Activated CD4-positive, alpha-beta T cell treated with anti-CD3 and anti-CD28 coated beads, Interleukin-2, Interleukin-6, amounts not matched to agents 100 ng/mL and 50 ng/mL, durations not matched to agents 16 hours and 8 hours (primary cell): ENCODE measurements around the gene TMEM121B.
"Not testable (repeated sequence)": the region's sequence is repeated elsewhere in the genome, so short reads cannot be mapped to it uniquely, and the experiment has no call there.

Experiments used
- DNase-seq: peaks from one replicate; pipeline ENCODE4 v3.0.0-alpha.2; 2020

The TMEM121B gene

DNA sequence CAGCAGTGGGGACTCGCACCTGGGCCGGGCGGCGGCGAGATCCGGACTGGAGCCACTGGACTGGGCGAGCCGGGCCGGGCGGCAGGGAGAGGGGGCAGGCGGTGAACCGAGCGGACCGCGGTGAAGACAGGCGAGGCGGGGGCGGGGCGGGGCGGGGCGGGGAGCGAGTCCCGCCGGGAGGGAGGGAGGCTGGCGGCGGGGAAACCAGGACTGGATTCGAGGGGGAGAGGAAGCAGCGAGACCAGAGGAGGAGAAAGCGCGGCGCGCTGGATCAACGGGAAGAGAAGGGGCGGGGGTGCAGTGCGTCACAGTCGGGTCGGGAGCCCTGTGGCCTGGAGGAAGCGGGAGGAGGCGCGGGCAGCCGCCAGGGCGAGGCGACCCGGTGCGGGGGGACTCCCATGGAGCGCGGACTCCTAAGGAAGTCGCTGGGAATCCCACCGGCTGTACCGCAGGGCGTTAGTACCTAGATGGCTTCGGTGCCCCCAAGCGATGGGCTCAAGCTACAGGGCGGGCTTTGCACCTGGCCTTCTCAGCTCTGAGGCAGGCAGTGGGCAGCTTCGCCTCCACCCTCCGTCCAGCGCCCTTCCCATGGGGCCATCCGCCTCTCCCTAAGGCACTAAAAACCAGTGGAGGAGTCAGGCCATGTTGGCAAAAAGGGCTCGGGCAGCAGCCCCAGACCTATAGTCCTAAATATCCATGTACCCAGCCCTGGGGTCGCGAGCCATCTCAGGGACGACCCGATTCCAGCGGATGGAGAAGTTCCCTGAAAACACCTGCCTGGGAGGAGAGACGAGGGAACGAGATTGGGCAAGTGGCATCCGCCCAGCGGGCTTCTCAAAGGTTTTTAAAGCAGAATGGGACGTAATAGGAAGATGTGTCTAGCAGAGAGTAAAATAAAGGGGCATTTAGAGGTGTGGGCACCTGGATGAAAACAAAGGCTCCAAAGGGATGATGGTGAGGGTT, at the start of gene TMEM121B:
Gene TMEM121B (minus strand): TSS at position 128 of the 963 bp plus-strand sequence. CDS start 233 bp downstream, outside the sequence.
- no peak for DNase-seq

DNA sequence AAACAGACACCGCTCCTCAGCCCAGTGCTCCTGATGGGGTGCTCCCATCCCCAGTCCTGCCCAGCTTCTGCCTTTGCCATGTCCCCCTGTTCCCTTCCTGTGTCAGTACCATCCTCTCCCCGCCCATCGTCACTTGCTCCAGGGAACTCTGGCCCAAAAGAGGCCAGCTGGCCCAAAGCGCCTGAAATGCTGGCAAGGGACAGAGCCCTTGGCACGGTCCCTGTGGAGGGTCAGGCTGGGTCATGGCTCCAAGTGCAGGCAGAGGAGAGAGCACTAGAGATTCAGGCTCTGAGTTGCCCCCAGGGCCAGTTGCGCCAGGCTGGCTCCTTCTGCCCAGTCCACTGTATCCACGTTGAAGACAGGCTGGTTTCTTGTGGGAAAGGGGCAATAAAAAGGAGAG, 46.3 kb upstream of the TMEM121B start:
- no peak for DNase-seq

DNA sequence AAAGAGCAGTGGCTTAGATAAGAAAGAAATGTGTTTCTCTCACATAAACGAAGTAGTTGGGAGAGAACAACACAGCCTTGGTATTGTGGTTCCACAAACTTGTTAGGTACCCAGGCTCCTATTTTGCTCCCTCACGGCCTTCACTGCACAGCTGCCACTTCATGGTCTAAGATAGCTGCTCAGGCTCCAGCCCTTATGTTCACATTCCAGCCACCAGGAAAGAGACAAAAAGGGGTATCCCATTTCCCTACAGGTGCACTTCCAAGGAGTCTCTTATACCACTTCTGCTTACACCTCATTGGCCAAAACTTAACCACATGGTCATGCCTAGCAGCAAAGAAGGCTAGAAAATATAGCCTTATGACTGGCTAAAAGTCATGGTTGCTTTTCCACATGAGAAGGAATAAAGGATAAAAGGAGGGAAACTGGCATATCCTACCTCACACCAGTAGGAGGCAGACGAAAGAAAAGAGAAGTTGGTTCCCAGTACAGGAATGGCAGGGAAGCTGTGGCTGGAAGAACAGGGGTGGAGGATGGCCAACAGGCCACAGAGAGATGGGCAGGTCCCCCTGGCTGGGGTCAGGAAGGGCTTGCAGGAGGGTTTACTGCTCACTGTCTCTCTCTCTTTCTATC, 43.3 kb upstream of the TMEM121B start:
- no peak for DNase-seq

DNA sequence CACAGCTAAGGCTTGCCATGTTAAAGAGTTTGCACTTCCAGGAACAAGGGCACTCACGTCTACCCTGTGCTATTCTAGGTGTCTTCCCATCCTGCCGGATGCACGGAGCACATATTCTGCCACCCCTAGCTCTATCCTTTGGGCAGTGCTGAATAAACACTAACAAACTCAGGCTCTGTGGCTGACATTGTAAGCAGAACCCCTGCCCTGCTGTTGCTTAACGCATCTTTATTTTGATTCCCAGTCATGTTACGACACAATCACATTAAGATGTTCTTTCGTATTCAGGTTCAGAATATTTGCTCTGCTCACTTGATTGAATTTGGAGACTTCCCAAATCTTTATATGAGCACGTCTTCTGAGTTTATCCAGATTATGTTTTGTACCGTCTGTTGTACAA, 41.6 kb upstream of the TMEM121B start:
- DNase-seq = no peak

- DNase-seq = no peak
Observed at GRCh38 chr22:17161991-17162390, 40.8 kb upstream of the TMEM121B start.

DNA sequence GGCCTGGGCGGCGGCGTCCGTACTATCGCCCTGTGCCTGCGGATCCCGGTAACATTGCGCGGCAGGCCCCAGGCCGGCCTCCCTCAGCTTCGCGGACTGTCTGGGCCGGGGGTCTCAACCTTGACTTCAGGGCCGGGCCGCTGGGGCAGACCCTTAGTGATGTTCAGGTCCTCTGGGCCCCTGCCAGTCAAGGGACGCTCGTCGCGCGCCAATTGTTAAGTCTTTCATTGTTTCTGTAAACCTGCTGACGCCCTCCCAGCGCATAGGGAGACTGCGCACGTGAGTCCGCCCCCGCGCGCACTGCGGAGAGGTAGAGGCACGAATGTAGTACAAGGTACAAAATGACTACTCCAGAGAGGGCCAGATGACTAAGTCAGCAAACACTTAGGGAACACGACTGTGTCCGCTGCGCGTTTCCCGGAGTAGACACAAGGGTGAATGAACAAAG, 38.4 kb upstream of the TMEM121B start:
- peak; percentile 75 for DNase-seq

- peak; percentile 92 for DNase-seq
Observed at GRCh38 chr22:17158568-17159503, 37.7 kb upstream of the TMEM121B start, which contains the start of gene HDHD5. HDHD5 (minus strand) TSS chr22:17159277; CDS start chr22:17159251, 26 bp downstream.

GRCh38 chr22:17158176-17158567, 37.0 kb upstream of the TMEM121B start:
- no peak for DNase-seq

DNA sequence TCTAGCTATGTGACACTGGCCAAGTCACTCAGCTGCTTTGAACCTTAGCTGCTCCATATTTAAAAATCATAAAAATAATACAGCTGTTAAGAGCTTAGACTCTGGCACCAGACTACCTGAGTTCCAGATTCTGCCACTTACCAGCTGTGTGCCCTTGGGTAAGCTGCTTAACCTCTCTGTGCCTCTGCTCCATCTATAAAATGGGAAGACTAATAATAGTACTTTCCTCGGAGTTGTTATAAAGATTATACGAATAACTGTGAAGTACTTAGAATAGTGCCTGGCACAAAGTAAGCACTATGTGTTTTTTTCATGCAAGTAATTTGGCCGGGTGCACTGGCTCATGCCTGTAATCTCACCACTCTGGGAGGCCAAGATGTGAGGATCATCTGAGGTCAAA, 36.6 kb upstream of the TMEM121B start:
- DNase-seq = no peak

DNA sequence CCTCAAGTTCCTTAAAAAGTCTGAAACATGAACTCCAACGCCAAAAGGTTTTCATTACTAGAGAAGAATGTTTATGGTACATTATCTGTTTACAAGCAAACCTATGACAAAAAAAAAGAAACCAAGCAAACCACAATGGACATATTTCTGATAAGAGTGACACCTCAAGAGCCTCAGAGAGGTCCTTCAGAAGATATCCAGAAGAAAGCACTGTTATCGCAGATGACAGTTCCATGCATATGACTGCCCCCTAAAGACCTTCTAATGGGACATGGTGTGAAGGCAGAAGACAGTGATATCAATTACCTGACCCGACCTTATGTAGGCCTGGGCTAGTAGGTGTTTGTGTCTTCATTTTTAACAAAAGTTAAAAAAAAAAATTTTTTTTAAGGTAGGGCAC, 34.8 kb upstream of the TMEM121B start:
- no peak for DNase-seq

DNA sequence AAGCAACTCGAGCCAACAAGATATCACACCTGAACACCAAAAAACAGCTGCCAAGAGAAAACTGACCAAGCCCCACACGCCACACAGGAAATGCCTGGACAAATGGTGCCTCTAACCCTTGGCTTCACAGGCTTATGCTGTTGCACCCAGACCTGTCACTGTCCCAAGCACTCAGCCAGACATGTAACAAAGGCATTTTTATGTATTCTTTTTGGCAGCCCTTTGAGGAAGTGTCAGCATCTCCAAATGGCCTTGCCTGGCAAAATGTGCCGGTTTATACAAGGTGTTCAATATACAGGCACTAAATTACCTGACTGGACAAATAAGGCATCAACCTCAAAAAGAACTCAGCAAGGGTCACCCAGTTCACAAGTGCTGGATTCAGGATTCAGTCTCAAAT, 31.8 kb upstream of the TMEM121B start:
- no peak for DNase-seq

DNA sequence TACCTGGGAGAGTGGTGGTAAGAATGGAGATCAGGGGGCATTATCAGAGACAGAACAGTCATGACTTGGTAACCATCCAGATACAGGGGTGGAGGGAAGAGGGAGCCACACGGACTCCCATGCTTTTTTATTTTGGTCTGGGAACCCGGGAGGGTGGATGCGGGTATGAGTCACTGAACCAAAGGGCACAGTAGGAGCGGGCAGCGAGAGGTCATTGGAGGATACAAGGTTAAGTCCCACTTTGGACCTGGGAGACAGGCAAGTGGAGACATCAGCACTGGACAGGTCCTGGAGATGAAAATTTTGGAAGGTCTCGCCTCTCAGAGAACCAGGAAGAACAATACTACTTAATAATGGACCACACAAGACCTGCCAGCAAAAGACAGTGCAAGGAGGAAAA, 31.2 kb upstream of the TMEM121B start:
- DNase-seq = no peak

GRCh38 chr22:17149076-17149815, 28.1 kb upstream of the TMEM121B start:
- no peak for DNase-seq

- DNase-seq = not testable (repeated sequence)
Observed at GRCh38 chr22:17147458-17147857, 26.3 kb upstream of the TMEM121B start.

GRCh38 chr22:17145021-17145680, 24.0 kb upstream of the TMEM121B start:
- DNase-seq = no peak

DNA sequence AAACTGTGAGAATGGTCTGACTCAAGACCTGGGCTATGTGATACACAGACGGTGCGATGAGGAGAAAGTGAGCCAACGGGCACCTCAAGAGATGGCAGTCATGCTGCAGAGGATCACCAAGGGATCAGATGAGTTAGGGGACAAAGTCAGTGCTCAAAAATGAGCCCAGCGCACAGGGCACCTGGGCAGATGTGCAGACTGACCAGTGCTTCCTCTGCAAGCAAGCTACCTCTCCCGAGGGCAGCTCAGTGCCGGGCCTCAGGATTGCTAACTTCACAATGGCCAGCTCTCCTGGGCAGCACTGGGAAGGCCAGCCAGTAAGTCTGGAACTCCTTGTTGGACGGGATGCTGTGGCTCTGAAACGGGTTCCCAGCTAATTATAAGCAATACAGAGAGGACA, 22.7 kb upstream of the TMEM121B start:
- no peak for DNase-seq

DNA sequence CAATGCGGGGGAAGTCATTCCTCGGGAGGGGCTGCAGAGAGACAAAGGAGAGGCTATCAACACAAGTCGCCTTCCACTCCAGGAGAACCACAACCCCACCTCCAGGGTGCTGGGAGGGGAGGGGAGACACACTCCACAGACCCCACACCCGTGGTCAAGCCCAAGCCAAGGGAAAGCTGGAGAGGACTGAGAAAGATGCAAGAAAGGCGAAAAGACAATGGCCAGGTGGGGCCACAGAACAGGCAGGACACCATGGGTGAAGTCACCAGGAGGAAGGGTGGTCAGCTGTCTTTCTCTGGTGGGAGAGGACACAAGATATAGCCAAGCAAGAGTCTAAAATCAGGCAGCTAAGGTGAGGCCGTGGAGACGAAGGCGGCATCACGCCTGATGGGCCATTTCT, 21.9 kb upstream of the TMEM121B start:
- DNase-seq = no peak

DNA sequence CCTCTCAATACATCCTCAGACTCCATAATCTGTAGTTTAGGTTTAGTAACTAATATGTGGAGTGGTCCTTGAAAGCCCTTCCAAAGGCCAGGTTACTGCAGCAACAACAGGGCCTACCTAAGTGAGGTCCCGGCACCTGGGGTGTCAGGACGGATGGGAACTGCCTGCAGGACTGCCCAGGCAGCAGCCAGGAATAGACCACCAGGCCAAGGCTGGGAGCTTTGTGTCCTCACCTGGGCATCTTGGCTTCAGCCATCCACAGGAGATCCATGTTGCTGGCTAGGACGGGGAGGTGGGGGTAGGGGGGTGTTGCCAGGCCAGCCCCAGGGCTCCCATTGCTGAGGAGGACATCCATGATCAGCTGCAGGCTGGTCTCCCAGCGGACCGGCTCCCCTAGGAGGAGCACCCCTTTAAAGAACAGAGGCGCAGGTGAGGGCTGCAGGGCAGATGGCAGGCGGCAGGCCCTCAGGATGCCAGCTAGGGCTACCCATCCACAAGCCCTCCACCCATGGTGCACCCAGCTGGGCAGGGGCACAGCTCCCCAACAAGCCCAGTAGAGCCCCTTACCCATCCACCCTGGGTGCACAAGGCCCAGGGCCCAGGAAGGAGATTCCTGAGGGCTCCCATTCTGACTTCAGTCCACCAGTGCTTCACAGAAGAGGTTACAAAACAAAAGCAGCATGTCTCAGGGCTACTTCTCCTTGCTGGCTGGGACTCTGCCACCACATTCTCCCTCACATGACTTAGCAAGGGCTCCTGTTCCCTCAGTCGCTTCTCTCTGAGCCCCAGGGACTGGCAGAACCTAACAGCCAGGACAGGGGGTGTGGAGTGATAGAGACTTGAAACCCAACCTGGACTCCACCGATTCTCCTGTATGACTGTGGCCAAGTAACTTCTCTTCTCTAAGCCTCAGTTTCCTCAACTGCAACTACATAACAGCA, 19.9 kb upstream of the TMEM121B start:
- no peak for DNase-seq

DNA sequence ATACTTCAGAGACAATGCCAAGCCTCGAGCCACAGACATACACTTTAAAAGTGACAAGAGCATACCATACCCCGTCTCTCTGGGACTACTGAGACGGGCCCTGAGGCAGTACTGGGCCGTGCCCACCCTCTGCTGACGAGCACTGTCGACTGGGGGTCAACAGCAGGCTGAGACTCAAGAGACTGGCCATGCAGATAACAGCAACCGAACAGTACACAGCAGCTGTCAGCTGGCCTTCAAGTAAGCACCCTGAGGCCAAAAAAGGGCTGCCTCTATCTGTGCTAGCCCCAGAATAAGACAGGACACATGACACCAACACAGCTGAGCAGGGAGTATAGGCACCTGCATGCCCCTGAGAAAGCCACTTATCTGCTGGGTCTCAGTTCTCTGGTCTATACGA, 18.9 kb upstream of the TMEM121B start:
- DNase-seq = no peak

GRCh38 chr22:17138513-17138912, 17.4 kb upstream of the TMEM121B start:
- no peak for DNase-seq
